Fibroblast of gingiva (primary cell): Measurements from ENCODE around the gene ST8SIA4.
A peak's percentile ranks its signal among the peaks of the same experiment; 100 is the strongest.

Experiments used
- DNase-seq: peaks from one replicate; pipeline ENCODE4 v3.0.0-alpha.2; 2011; ENCODE audit warnings: low read depth

ST8SIA4 gene

GRCh38 chr5:100903039-100903887 lies at the start of gene ST8SIA4:
TSS of gene ST8SIA4 (minus strand) at chr5:100903282. CDS start at chr5:100902955, 327 bp downstream.
- DNase-seq, result peak; percentile 44

GRCh38 chr5:100950985-100951384 lies 47.9 kb upstream of the ST8SIA4 start:
- DNase-seq, result no peak

GRCh38 chr5:100913298-100913697 lies 10.2 kb upstream of the ST8SIA4 start:
- no peak for DNase-seq

GRCh38 chr5:100909034-100909433 lies 6.0 kb upstream of the ST8SIA4 start:
- DNase-seq, result no peak

GRCh38 chr5:100905259-100905914 lies 2.3 kb upstream of the ST8SIA4 start:
- DNase-seq, result no peak

GRCh38 chr5:100904259-100904861 lies 1.3 kb upstream of the ST8SIA4 start:
- DNase-seq, result no peak

GRCh38 chr5:100902440-100903038 lies 543 bp downstream of the ST8SIA4 start:
- DNase-seq, result no peak

GRCh38 chr5:100901821-100902341 lies 1.2 kb downstream of the ST8SIA4 start:
- no peak for DNase-seq

- peak; percentile 42 for DNase-seq
Observed at GRCh38 chr5:100900796-100901781, 2.0 kb downstream of the ST8SIA4 start.

- peak; percentile 11 for DNase-seq
Observed at GRCh38 chr5:100900142-100900795, 2.8 kb downstream of the ST8SIA4 start.

- DNase-seq, result no peak
Observed at GRCh38 chr5:100899675-100900074, 3.4 kb downstream of the ST8SIA4 start.

- no peak for DNase-seq
Observed at GRCh38 chr5:100898504-100899346, 4.4 kb downstream of the ST8SIA4 start.

- no peak for DNase-seq
Observed at GRCh38 chr5:100896054-100896453, 7.0 kb downstream of the ST8SIA4 start.

- DNase-seq, result peak; percentile 23
Observed at GRCh38 chr5:100890461-100891008, 12.5 kb downstream of the ST8SIA4 start.

GRCh38 chr5:100889896-100890295 lies 13.2 kb downstream of the ST8SIA4 start:
- no peak for DNase-seq

- no peak for DNase-seq
Observed at GRCh38 chr5:100889165-100889743, 13.8 kb downstream of the ST8SIA4 start.

- no peak for DNase-seq
Observed at GRCh38 chr5:100877274-100877673, 25.8 kb downstream of the ST8SIA4 start.

GRCh38 chr5:100872408-100873190 lies 30.5 kb downstream of the ST8SIA4 start:
- DNase-seq, result no peak
